Endothelial cell of umbilical vein (primary cell): Measurements from ENCODE around the gene KRTAP9-9. TPM values are rescaled to one million over a fixed set of nuclear protein-coding genes. Genes with fewer than 3 reads are reported as not detected.

Source experiments
- BruUV-seq: library from RNA; stranded (reverse); fragments of 400-500 nt; replicated peaks from 2 replicates; lab custom pipeline; 2021; lab: Mats Ljungman, UMichigan
- CTCF ChIA-PET: fragments of 300-600, 350-600 bp; sonication (Branson Sonifier 250); formaldehyde crosslinking; loops from one replicate; lab custom pipeline; 2021; ENCODE audit warnings: antibody characterized with exemption, inconsistent platforms; lab: Charles Lee
- POLR2A ChIA-PET: fragments of 300-600, 350-600 bp; sonication (Branson Sonifier 250); formaldehyde crosslinking; loops from one replicate; lab custom pipeline; 2021; ENCODE audit warnings: antibody characterized with exemption, inconsistent platforms; lab: Charles Lee
- DNase-seq: peaks from one replicate; pipeline ENCODE4 v3.0.0-alpha.2; 2011; ENCODE audit warnings: low read depth, low spot score
- FAIRE-seq: peaks from 2 replicates; lab custom pipeline; 2011; peaks lifted over from hg19 to GRCh38; lab: Jason Lieb, UNC
- H2AFZ ChIP-seq: 2 replicates; pipeline ENCODE4 v1.6.0; 2012; ENCODE audit warnings: low read depth, low read length, control low read depth, inconsistent platforms
- H3K27ac ChIP-seq: 2 replicates; pipeline ENCODE4 v1.5.1; 2011; ENCODE audit warnings: low read depth, mild to moderate bottlenecking, control low read depth, low read length, moderate library complexity; ENCODE audit not compliant: insufficient read depth
- H3K27me3 ChIP-seq, 2 experiments: 2 replicates each; pipeline versions ENCODE4 v1.6.0 to v1.6.1; 2011; ENCODE audit warnings: low read length in 2 of 2, mixed read lengths in 1 of 2; ENCODE audit not compliant: control insufficient read depth in 2 of 2, insufficient read depth in 2 of 2
- H3K36me3 ChIP-seq, 2 experiments: 2 replicates in 1 of 2; 3 replicates in 1 of 2; pipeline ENCODE4 v1.5.1; 2011; ENCODE audit warnings: low read length in 2 of 2, mild to moderate bottlenecking in 1 of 2, moderate library complexity in 1 of 2; ENCODE audit not compliant: control insufficient read depth in 2 of 2, insufficient read depth in 2 of 2; ENCODE audit errors: extremely low read depth in 1 of 2
- H3K4me1 ChIP-seq: 3 replicates; pipeline ENCODE4 v1.5.1; 2011; ENCODE audit warnings: mild to moderate bottlenecking, low read length; ENCODE audit not compliant: control insufficient read depth, insufficient read depth; ENCODE audit errors: extremely low read depth
- H3K4me2 ChIP-seq: 2 replicates; pipeline ENCODE4 v1.6.1; 2011; ENCODE audit warnings: low read length, control low read depth, mixed read lengths; ENCODE audit not compliant: insufficient read depth
- H3K4me3 ChIP-seq, 3 experiments: fragments of 200-600 bp in 1 of 3; sonication (generic), shearing (Covaris generic) in 1 of 3; replicated peaks in 1 of 3; 2 replicates each; pipeline ENCODE4 v1.5.1; 2011 to 2016; ENCODE audit warnings: control low read depth in 3 of 3, low read length in 3 of 3, mild to moderate bottlenecking in 2 of 3, inconsistent platforms in 1 of 3, low read depth in 1 of 3, moderate library complexity in 1 of 3; ENCODE audit not compliant: insufficient read depth in 1 of 3
- H3K79me2 ChIP-seq: 2 replicates; pipeline ENCODE4 v1.6.0; 2012; ENCODE audit warnings: low read length, inconsistent platforms; ENCODE audit not compliant: control insufficient read depth, insufficient read depth
- H3K9ac ChIP-seq: replicated peaks from 2 replicates; pipeline ENCODE3; 2011; ENCODE audit warnings: low read length, control low read depth; ENCODE audit not compliant: insufficient read depth; ENCODE audit errors: extremely low read depth
- H3K9me1 ChIP-seq: replicated peaks from 3 replicates; pipeline ENCODE4 v1.6.0; 2011; ENCODE audit warnings: mild to moderate bottlenecking, low read length; ENCODE audit not compliant: control insufficient read depth, insufficient read depth; ENCODE audit errors: extremely low read depth
- H3K9me3 ChIP-seq: replicated peaks from 2 replicates; pipeline ENCODE4 v1.5.1; 2012; ENCODE audit warnings: low read length, inconsistent platforms; ENCODE audit not compliant: control insufficient read depth, insufficient read depth
- H4K20me1 ChIP-seq: replicated peaks from 2 replicates; pipeline ENCODE3; 2011; ENCODE audit warnings: mild to moderate bottlenecking, low read length; ENCODE audit not compliant: control insufficient read depth, insufficient read depth; ENCODE audit errors: extremely low read depth
- EZH2 ChIP-seq: IDR thresholded peaks from 2 replicates; pipeline ENCODE4 v1.6.1; 2012; ENCODE audit warnings: borderline replicate concordance, low read depth, mild to moderate bottlenecking, moderate library complexity, low read length, inconsistent platforms; ENCODE audit not compliant: severe bottlenecking
- FOS ChIP-seq: IDR thresholded peaks from 2 replicates; pipeline ENCODE4 v1.6.1; 2011; ENCODE audit warnings: mild to moderate bottlenecking, low read length, moderate library complexity, borderline replicate concordance; ENCODE audit not compliant: insufficient read depth
- GATA2 ChIP-seq: IDR thresholded peaks from 2 replicates; pipeline ENCODE4 v1.7.0; 2011; ENCODE audit warnings: low read depth, mild to moderate bottlenecking, moderate library complexity, mixed read lengths, low read length; ENCODE audit not compliant: insufficient read length, insufficient read depth
- JUN ChIP-seq: IDR thresholded peaks from 2 replicates; pipeline ENCODE4 v1.6.1; 2011; ENCODE audit warnings: borderline replicate concordance, low read depth; ENCODE audit not compliant: insufficient read length, insufficient read depth
- MAX ChIP-seq: IDR thresholded peaks from 2 replicates; pipeline ENCODE4 v1.6.1; 2011; ENCODE audit not compliant: insufficient read depth, insufficient read length
- MYC ChIP-seq: IDR thresholded peaks from one replicate; pipeline ENCODE4 v1.6.1; 2011; ENCODE audit warnings: mild to moderate bottlenecking, low read depth, low read length
- POLR2A ChIP-seq: IDR thresholded peaks from 2 replicates; pipeline ENCODE4 v1.6.1; 2012; ENCODE audit warnings: low read depth, mild to moderate bottlenecking, control low read depth, low read length
- POLR2AphosphoS5 ChIP-seq: IDR thresholded peaks from 2 replicates; pipeline ENCODE4 v1.6.1; 2012; ENCODE audit warnings: low read depth, mild to moderate bottlenecking, control low read depth, low read length, moderate library complexity; ENCODE audit not compliant: insufficient read depth
- dilution Hi-C: fragments of 300-500 bp; cut with MboI; formaldehyde crosslinking; loops from one replicate; pipeline ENCODE4 v1.15.0; 2019; ENCODE audit warnings: low sequenced_read_pairs; ENCODE audit not compliant: extremely low pct_ligation_motif_present
- intact Hi-C: fragments of 100-400 bp; cut with micrococcal nuclease; formaldehyde crosslinking; loops from one replicate; pipeline ENCODE4 v1.10.0; 2022
- polyA plus RNA-seq, 4 experiments: library from polyadenylated mRNA; depleted of rRNA in 3 of 4; stranded (reverse) in 3 of 4; unstranded in 1 of 4; fragments of >200 nt; gene quantifications; 2 replicates each; pipeline versions ENCODE4 v1.2.1 to v1.2.3, GENCODE V29; 2011 to 2012; ENCODE audit warnings: missing spikeins in 1 of 4
- total RNA-seq: library from RNA; stranded (reverse); gene quantifications from 2 replicates; pipeline ENCODE4 v1.2.3, GENCODE V29; 2021
- TF ChIP-seq, protein P1 (sequence below), 2 donors: IDR thresholded peaks; 1 replicate in 1 of 2; 2 replicates in 1 of 2; pipeline ENCODE4 v1.5.1; 2011; ENCODE audit warnings: low read length in 2 of 2, mild to moderate bottlenecking in 2 of 2, moderate library complexity in 2 of 2, control low read depth in 1 of 2, inconsistent platforms in 1 of 2, low read depth in 1 of 2; ENCODE audit not compliant: insufficient read depth in 1 of 2; ENCODE audit errors: extremely low read depth in 1 of 2

KRTAP9-9 gene
- total and polyA plus RNA-seq, 2 donors (not counting 3 experiments of a cell fraction or from before 2014, with no cell fraction given), result not detected

- no TSS peak for BruUV-seq
- dilution Hi-C loops, result no loop called here
- no peaks in the 10 kb centered on the region for H4K20me1 ChIP-seq
Measured at GRCh38 chr17:41296846-41297245, 41.7 kb downstream of the KRTAP9-9 start.

More at GRCh38 chr17:41296846-41297245, 41.7 kb downstream of the KRTAP9-9 start:
- H2AFZ ChIP-seq, result no peak overlapping the region
- POLR2A ChIA-PET, result no interaction called here
- no peaks in the 10 kb centered on the region for H3K9me1 ChIP-seq
- no peak overlapping the region for H3K4me2 ChIP-seq
- no peaks in the 10 kb centered on the region for H3K4me1 ChIP-seq
- CTCF ChIA-PET, result no interaction called here
- no peak for TF ChIP-seq MYC
- TF ChIP-seq POLR2A, result no peak
- TF ChIP-seq, protein P1, sequence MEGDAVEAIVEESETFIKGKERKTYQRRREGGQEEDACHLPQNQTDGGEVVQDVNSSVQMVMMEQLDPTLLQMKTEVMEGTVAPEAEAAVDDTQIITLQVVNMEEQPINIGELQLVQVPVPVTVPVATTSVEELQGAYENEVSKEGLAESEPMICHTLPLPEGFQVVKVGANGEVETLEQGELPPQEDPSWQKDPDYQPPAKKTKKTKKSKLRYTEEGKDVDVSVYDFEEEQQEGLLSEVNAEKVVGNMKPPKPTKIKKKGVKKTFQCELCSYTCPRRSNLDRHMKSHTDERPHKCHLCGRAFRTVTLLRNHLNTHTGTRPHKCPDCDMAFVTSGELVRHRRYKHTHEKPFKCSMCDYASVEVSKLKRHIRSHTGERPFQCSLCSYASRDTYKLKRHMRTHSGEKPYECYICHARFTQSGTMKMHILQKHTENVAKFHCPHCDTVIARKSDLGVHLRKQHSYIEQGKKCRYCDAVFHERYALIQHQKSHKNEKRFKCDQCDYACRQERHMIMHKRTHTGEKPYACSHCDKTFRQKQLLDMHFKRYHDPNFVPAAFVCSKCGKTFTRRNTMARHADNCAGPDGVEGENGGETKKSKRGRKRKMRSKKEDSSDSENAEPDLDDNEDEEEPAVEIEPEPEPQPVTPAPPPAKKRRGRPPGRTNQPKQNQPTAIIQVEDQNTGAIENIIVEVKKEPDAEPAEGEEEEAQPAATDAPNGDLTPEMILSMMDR (IDR thresholded peaks at IDR 0.05; ENCODE audit: extremely low read depth in 1 of 2, insufficient read depth in 1 of 2, low read depth in 1 of 2, low read length in 2 of 2), result no peak
- no peak for TF ChIP-seq FOS
- no peak for TF ChIP-seq POLR2AphosphoS5
- no peak for TF ChIP-seq JUN
- TF ChIP-seq MAX, result no peak
- TF ChIP-seq GATA2, result no peak
- no peak for TF ChIP-seq EZH2
- no peak overlapping the region for H3K9ac ChIP-seq
- FAIRE-seq (no peak), DNase-seq (no peak)
- H3K9me3 ChIP-seq, result no peaks in the 10 kb centered on the region
- H3K79me2 ChIP-seq, result no peaks in the 10 kb centered on the region
- intact Hi-C loops, result no loop called here
- no peaks in the 10 kb centered on the region for H3K27me3 ChIP-seq
- H3K27ac ChIP-seq, result no peak overlapping the region
- H3K4me3 ChIP-seq, result no peak overlapping the region
- no peaks in the 10 kb centered on the region for H3K36me3 ChIP-seq
